Keratinocyte (primary cell): Measurements from ENCODE around the gene RELL1. TPM values are rescaled to one million over a fixed set of nuclear protein-coding genes. Genes with fewer than 3 reads are reported as not detected.
A peak's percentile ranks its signal among the peaks of the same experiment; 100 is the strongest.

Experiments
- DNase-seq: peaks from one replicate; pipeline ENCODE4 v3.0.0-alpha.2; 2011; ENCODE audit warnings: low read depth, missing footprints, low spot score
- FAIRE-seq: peaks from 2 replicates; lab custom pipeline; 2011; peaks lifted over from hg19 to GRCh38; lab: Jason Lieb, UNC
- H2AFZ ChIP-seq: 2 replicates; pipeline ENCODE4 v1.6.0; 2012; ENCODE audit warnings: low read length, control low read depth, inconsistent platforms; ENCODE audit not compliant: control insufficient read depth
- H3K27ac ChIP-seq: 2 replicates; pipeline ENCODE4 v1.5.1; 2011; ENCODE audit warnings: low read length; ENCODE audit not compliant: control insufficient read depth, insufficient read depth
- H3K27me3 ChIP-seq: 3 replicates; pipeline ENCODE4 v1.6.0; 2011; ENCODE audit warnings: low read length; ENCODE audit not compliant: control insufficient read depth, insufficient read depth; ENCODE audit errors: extremely low read depth
- H3K36me3 ChIP-seq, 2 experiments: 2 replicates in 1 of 2; 3 replicates in 1 of 2; pipeline ENCODE4 v1.5.1; 2011; ENCODE audit warnings: low read length in 2 of 2, mild to moderate bottlenecking in 1 of 2; ENCODE audit not compliant: control insufficient read depth in 2 of 2, insufficient read depth in 2 of 2; ENCODE audit errors: extremely low read depth in 1 of 2
- H3K4me1 ChIP-seq: 3 replicates; pipeline ENCODE4 v1.5.1; 2011; ENCODE audit warnings: low read length; ENCODE audit not compliant: control insufficient read depth, insufficient read depth; ENCODE audit errors: extremely low read depth
- H3K4me2 ChIP-seq: 3 replicates; pipeline ENCODE4 v1.6.0; 2011; ENCODE audit warnings: low read depth, low read length; ENCODE audit not compliant: control insufficient read depth, insufficient read depth; ENCODE audit errors: extremely low read depth
- H3K4me3 ChIP-seq, 3 experiments: fragments of 200-600 bp in 1 of 3; sonication (generic) in 1 of 3; 2 replicates in 2 of 3; 3 replicates in 1 of 3; pipeline ENCODE4 v1.5.1; 2011 to 2016; ENCODE audit warnings: low read length in 3 of 3, mild to moderate bottlenecking in 3 of 3, control low read depth in 2 of 3, inconsistent platforms in 1 of 3, low read depth in 1 of 3, mixed read lengths in 1 of 3, mixed run types in 1 of 3, moderate library complexity in 1 of 3; ENCODE audit not compliant: control insufficient read depth in 2 of 3, insufficient read depth in 2 of 3; ENCODE audit errors: extremely low read depth in 1 of 3
- H3K79me2 ChIP-seq: 2 replicates; pipeline ENCODE4 v1.6.0; 2012; ENCODE audit warnings: low read length; ENCODE audit not compliant: control insufficient read depth, insufficient read depth
- H3K9ac ChIP-seq: 3 replicates; pipeline ENCODE4 v1.6.0; 2011; ENCODE audit warnings: low read length; ENCODE audit not compliant: control insufficient read depth, insufficient read depth; ENCODE audit errors: extremely low read depth
- H3K9me1 ChIP-seq: 3 replicates; pipeline ENCODE4 v1.6.0; 2011; ENCODE audit warnings: low read length; ENCODE audit not compliant: control insufficient read depth, insufficient read depth; ENCODE audit errors: extremely low read depth
- H3K9me3 ChIP-seq: 2 replicates; pipeline ENCODE4 v1.5.1; 2012; ENCODE audit warnings: low read depth, low read length; ENCODE audit not compliant: control insufficient read depth
- H4K20me1 ChIP-seq: 3 replicates; pipeline ENCODE4 v1.6.0; 2011; ENCODE audit warnings: low read length; ENCODE audit not compliant: control insufficient read depth, insufficient read depth; ENCODE audit errors: extremely low read depth
- CTCF ChIP-seq, 3 experiments: IDR thresholded peaks in 1 of 3; conservative IDR thresholded peaks in 1 of 3; optimal IDR thresholded peaks in 1 of 3; 2 replicates in 2 of 3; 3 replicates in 1 of 3; pipeline versions ENCODE3 to v1.5.1; 2011; ENCODE audit warnings: low read length in 3 of 3, mild to moderate bottlenecking in 3 of 3, moderate library complexity in 2 of 3, control low read depth in 1 of 3, inconsistent platforms in 1 of 3; ENCODE audit not compliant: insufficient read depth in 2 of 3; ENCODE audit errors: extremely low read depth in 1 of 3
- EZH2 ChIP-seq: IDR thresholded peaks from one replicate; pipeline ENCODE4 v1.6.1; 2012; ENCODE audit warnings: inconsistent platforms, mild to moderate bottlenecking, low read length, moderate library complexity
- dilution Hi-C: fragments of 300-500 bp; cut with MboI; formaldehyde crosslinking; loops from one replicate; pipeline ENCODE4 v1.7.0; 2020; ENCODE audit warnings: low sequenced_read_pairs; ENCODE audit not compliant: extremely low pct_ligation_motif_present
- polyA plus RNA-seq, 5 experiments: library from polyadenylated mRNA; depleted of rRNA in 3 of 5; stranded (reverse) in 3 of 5; stranded (forward) in 1 of 5; unstranded in 1 of 5; fragments of >200 nt; gene quantifications; 1 replicate in 1 of 5; 2 replicates in 3 of 5; 3 replicates in 1 of 5; pipeline versions ENCODE4 v1.2.1 to v1.2.3, GENCODE V29; 2011 to 2012; ENCODE audit warnings: missing spikeins in 2 of 5, low read depth in 1 of 5, low replicate concordance in 1 of 5

Gene RELL1
- polyA plus RNA-seq, 1 donor (not counting 4 experiments of a cell fraction or from before 2014, with no cell fraction given) = 9.3 TPM

- peaks cover 4% of the 10 kb centered on the region for H3K4me1 ChIP-seq
- no peaks in the 10 kb centered on the region for H3K27me3 ChIP-seq
- no peaks in the 10 kb centered on the region for H3K9me3 ChIP-seq
- no peak for TF ChIP-seq EZH2
- TF ChIP-seq CTCF (optimal IDR thresholded peaks at IDR 0.05 in 1 of 3, IDR thresholded peaks at IDR 0.05 in 1 of 3, conservative IDR thresholded peaks at IDR 0.05 in 1 of 3; ENCODE audit: extremely low read depth in 1 of 3, insufficient read depth in 2 of 3, low read length in 3 of 3) = no peak
- H3K79me2 ChIP-seq = no peaks in the 10 kb centered on the region
- no peaks in the 10 kb centered on the region for H3K9me1 ChIP-seq
- H3K36me3 ChIP-seq = no peaks in the 10 kb centered on the region
- no peak overlapping the region for H3K4me3 ChIP-seq
- no peak overlapping the region for H2AFZ ChIP-seq
- dilution Hi-C loops = no loop called here
- no peak for DNase-seq
- H3K27ac ChIP-seq = no peak overlapping the region
- no peaks in the 10 kb centered on the region for H4K20me1 ChIP-seq
- no peak overlapping the region for H3K4me2 ChIP-seq
- H3K9ac ChIP-seq = no peak overlapping the region
- no peak for FAIRE-seq
Measured at GRCh38 chr4:37603711-37604110, 82.5 kb downstream of the RELL1 start.

DNA sequence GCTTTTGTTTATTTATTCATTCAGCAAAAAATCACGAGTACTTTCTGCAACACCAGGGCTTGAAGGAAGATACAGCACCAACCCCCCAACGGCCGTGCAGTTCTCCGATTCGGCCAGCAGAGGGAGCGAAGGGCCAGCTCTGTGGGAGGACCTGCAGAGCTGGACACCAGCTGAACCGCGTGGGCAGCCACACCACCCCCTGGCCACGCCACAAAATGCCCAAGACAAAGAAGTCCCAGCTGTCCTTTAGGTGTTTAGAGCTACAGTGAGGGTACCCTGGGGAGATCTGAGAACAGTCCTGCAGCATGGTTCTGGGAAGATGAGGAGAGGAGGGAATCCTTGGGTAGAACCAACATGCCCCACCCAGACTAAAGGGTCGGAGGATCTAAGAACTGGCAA lies 83.1 kb downstream of the RELL1 start:
- Histone ChIP-seq H3K4me3 (no peak overlapping the region), H3K36me3 (no peaks in the 10 kb centered on the region), H3K9me3 (no peaks in the 10 kb centered on the region), H3K27me3 (no peaks in the 10 kb centered on the region), H3K9me1 (no peaks in the 10 kb centered on the region), H3K4me1 (peaks cover 4% of the 10 kb centered on the region), H4K20me1 (no peaks in the 10 kb centered on the region), H2AFZ (peak overlapping the region; percentile 49), H3K4me2 (no peak overlapping the region), H3K9ac (no peak overlapping the region), H3K79me2 (no peaks in the 10 kb centered on the region), H3K27ac (no peak overlapping the region)
- no peak for FAIRE-seq
- peak; percentile 5 for DNase-seq
- dilution Hi-C loops = no loop called here
- peak; percentile 95 to 96 (median 95) for TF ChIP-seq CTCF (optimal IDR thresholded peaks at IDR 0.05 in 1 of 3, IDR thresholded peaks at IDR 0.05 in 1 of 3, conservative IDR thresholded peaks at IDR 0.05 in 1 of 3; ENCODE audit: extremely low read depth in 1 of 3, insufficient read depth in 2 of 3, low read length in 3 of 3)
- TF ChIP-seq EZH2 = no peak
